Hypothalamus (tissue), 51 donors: Measurements from ENCODE around the gene ZMIZ1.
"Not testable (repeated sequence)": the region's sequence is repeated elsewhere in the genome, so short reads cannot be mapped to it uniquely, and the experiment has no call there.

Experiments used
- DNase-seq, 51 donors: peaks; one replicate each; lab custom pipeline; 2025; lab: John Stamatoyannopoulos, UW

The ZMIZ1 gene

DNA sequence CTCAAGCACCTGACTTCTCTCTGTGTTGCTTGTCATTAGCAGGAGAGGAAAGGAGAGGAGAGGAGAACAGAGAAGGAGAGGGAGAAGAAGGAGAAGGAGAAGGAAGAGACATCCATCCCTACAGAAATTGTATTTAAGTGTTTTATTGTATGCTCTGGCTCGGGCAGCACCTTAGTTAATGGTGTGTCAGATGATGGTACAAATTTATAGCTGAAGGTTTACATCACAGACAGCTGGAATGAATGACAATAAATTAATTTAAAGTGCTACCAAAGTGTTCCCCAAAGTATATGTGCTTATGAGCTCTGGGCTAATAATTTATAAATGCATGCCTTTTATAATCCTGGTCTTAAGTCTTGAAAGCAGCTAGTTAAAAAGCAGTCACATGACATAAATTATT, 38.1 kb upstream of the ZMIZ1 start:
- no peak for DNase-seq

DNA sequence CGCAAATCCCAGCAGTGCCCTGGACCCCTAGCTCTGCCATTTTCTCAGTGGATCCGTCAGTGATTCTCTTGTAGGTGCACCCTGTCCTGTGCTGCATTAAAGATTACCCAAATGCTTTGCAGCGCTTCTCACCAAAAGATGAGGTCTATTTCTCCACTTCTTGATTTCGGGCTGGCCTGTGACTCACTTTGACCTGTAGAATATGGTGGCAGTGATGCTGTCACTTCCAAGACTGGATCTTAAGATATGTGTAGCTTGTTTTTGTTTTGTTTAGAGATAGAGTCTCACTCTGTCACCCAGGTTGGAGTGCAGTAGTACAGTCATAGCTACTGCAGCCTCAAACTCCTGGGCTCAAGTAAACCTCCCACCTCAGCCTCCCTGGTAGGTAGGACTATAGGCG, 37.0 kb upstream of the ZMIZ1 start:
- no peak for DNase-seq

DNA sequence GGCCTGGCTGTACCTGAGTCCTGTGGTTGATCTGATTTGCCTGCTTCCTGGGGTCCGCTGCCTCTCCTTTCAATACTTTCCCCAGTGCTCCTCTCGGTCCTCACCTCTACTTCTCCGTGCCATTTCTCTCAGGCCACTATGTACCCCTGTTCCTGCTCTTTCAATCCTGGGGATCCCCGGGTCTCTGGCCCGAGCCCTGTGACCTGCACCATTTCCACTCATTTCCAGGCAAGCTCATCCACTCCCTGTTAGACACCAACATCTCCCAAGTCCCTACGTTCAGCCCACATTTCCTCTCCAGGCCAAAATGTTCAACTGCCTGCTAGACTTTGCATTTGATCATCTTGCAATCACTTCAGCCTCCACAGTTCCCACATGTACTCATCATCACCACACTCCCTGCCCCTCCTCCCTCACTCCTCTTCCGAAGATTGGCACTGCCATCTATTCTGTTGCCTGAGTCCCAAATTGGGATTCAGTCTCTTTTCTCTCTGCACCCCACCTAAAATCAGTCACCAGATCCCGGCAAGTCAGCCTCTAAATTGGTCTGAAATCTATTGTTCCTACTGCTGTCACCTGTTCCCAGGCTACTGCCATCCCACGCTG, 34.4 kb upstream of the ZMIZ1 start:
- DNase-seq, result no peak

DNA sequence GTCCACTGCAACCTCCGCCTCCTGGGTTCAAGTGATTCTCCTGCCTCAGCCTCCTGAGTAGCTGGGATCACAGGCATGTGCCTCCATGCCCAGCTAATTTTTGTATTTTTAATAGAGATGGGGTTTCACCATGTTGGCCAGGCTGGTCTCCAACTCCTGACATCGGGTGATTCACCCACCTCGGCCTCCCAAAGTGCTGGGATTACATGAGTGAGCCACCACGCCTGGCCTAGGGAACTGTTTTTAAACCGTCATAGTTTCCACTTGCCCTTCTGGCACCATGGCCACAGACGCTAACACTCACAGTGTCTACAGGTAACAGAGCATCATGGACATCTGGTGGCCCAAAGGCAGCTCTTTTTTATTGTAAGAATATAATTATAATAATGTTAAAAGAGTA, 32.4 kb upstream of the ZMIZ1 start:
- DNase-seq, result not testable (repeated sequence)

DNA sequence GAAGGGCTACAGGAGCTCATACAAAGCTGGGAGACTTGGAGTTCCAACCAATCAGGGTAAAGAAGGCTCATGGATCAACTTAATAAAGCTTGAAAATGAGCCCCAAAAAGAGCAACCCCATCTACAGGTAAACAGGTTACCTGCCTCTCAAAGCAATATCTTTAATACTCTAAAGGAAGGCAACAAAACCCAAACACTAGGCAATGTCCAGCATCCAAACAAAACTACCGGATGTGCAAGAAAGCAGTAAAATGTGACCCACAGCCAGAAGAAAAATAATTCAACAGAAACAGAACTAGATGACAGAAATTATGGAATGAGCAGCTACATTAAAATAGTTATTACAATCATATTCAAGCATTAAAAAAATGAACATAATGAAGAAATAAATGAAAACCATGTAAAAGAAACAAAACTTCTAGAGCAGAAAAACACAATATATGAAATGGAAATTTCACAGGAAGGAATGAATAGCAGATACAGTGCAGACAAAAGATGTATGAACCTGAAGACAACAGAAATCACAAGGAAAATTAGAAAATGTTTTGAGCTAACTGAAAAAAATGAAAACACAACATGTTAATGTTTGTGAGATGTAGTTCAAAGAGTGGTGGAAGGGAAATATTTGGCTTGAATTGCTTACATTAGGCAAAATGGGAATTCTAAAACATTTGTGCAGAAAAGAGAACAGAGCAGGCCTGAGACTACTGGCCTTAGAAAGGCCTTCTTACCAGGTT, 30.5 kb upstream of the ZMIZ1 start:
- no peak for DNase-seq

DNA sequence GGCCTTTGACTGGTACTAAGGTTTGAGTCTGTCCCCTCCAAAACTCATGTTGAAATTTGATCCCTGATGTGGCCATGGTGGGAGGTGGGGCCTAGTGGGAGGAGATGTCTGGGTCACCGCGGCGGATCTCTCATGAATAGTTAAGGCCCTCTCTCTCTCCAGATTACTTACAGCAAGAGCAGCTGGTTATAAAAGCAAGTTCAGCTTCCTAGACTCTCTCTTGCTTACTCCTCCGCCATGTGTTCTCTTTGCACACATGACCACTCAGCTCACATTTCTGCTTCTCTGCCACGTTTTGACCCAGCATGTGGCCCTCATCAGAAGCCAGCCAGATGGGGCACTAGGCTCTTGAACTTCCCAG, 29.9 kb upstream of the ZMIZ1 start:
- no peak for DNase-seq

DNA sequence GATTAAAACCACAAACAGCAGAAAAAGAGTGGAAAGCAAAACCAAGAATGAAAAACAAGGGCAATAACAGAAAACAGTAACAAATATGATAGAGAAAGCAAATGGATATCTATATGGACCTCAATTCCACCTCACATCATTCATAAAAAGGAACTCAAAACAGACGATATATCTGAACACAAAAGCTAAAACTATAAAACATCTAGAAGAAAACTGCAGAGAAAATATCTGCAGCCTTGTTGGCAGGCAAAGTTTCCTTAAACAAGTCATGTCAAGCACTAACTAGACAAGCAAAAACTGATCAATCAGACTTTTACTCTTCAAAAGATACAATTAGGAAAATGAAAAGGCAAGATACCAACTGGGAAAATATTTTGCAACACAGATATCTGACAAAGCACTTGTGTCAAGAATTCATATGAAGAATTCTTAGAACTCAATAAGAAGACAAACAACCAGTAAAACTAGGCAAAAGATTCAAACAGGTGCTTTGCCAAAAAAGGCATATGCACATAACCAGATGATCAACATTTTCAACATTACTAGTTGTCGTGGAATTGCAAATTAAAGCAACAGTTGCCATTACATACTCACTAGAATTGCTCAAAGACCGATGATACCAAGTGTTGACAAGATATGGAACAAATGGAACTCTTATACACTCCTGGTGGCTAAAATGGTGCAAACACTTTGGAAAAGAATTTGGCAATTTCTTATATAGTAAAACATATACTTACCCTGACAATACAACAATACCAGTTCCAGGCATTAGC, 25.9 kb upstream of the ZMIZ1 start:
- DNase-seq, result no peak

DNA sequence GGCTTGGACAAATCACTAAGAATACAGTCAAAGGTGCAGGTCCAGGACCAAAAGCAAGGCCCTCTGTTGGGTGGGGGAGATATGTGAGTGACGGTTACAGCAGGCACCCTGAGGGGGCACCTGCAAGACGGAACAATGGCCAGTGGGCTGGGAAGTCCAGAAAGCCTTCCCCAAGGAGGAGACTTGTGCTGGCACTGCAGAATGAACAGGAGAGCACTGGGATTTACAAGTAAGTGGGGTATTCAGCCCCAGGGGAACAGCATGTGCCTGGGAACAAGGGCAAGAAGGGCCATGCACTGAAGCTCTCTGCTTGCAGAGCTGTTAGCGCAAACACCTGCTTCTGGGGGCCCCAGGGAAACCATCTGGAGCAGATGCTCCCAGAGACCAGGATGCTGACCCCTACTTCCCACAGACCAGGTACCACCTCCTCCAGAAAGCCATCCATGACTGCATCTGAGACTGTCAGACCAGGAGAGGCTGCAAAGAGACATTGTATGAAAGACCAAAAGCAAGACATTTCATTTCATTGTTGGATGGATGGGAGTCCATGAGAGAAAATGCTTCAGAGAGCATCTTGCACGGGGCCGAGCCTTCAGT, 24.6 kb upstream of the ZMIZ1 start:
- no peak for DNase-seq

DNA sequence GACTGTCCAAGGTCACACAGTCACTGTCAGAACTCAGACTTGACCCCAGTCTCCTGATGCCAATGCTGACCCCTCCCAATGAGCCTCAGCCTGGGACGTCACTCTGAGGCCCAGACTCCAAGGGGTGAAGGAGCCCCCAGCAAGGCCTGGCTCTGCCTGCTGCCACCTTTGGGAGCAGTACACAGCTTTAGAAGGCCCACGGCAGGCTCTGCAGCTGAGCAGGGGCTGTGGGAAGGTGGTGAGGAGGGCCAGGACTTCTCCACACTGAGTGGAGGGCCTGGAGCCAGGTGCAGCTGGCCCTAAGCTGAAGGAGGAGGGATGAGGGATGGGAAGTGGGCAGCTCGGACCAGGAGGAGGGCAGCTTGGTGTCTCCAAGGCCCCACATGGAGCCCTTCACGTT, 23.9 kb upstream of the ZMIZ1 start:
- DNase-seq, result no peak

DNA sequence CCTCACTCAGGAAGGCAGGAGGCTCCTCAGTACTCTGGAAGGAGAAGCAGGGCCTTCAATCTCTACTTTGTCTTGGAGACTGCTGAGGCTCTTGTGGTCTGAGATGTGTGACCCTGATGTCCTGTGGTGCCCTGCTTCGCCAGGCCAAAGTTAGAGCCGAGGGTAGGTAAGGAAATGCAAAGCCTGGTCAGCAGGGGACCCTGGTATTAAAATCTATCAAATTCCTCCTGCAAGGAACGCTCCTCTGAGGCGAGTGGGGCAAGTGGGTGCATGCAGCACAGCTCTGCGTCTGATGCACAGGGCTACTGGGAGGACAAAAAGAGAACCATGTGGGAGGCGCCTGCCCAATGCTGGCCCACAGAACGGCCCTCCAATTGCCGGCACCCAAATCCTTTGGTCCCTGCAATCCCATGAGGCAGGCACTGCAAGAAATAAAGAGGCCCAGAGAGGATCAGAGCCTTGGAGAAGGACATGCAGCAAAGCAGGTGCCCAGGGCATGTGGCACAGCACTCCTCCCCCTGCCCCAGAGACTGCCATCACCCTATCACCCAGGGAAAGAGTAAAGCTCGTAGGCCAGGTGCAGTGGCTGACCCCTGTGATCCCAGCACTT, 23.1 kb upstream of the ZMIZ1 start:
- no peak for DNase-seq

DNA sequence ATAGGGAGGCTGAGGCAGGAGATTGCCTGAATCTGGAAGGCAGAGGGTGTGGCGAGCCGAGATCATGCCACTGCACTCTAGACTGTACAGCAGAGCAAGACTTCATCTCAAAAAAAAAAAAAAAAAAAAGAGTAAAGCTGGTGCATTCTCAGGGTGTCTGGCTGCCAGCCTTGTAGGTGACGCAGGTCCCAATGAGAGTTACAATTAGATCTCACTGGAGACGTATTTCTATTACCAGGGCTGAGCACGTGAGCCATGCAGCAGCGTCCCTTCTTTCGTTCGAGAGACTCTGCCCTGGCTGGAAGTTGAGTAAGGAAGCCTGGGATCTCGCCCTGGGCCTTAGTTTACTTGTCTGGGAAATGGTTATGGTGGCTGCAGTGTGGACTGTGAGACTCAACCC, 22.4 kb upstream of the ZMIZ1 start:
- no peak for DNase-seq

DNA sequence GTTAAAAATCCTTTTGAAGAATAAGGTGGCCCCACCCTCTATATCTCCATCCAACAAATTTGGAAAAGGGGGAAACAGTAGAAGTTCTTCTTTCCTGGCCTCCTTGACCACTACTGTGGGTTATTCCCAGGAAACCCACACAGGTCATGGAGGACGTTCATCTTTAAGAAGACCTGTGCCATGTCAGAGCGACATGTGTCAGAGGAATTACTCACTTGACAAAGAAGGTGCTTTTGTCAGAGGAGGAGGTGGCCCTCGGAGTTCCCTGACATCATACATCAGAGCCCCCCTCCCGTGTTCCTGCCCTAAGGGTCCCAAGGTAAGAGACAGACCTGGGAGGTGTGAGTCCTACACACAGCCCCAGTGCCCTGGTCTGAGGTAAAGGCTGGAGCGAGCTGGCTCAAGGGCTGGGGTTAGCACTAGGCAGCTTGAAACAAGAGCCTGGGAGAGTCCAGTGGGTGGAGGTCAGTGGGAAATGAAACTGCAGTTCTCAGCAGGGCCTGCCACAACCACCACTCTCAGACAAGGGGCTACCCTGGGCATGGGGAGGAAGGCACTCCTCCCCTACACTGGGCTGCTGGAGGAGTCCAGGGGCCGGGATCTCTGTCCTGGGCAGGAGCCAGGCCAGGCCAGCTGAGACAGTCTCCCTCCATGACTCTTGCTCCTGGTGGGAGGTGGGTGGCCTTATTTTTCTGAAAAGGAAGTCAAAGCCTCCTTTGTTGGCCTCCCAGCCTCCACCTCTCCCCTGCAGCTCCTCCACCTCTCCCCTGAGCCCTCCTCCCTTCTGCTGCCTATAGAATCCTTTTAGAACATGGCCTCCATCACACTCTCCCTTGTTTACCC, 21.8 kb upstream of the ZMIZ1 start:
- peak in 2 of 51 donors; percentile 17 to 34 for DNase-seq

DNA sequence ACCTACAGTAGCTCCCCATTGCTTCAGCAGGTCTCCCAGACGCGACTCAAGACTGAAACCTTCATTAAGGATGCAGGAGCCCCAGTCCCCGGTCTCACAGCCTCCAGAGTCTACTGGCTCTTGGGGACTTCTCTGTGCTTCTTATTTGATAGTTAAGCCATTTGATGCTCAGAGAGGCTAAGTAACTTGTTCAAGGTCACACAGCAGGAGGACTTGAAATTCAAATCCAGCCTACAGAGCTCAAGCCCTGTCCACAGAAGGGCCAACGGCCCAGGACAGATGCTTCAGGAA, 21.2 kb upstream of the ZMIZ1 start:
- no peak for DNase-seq

DNA sequence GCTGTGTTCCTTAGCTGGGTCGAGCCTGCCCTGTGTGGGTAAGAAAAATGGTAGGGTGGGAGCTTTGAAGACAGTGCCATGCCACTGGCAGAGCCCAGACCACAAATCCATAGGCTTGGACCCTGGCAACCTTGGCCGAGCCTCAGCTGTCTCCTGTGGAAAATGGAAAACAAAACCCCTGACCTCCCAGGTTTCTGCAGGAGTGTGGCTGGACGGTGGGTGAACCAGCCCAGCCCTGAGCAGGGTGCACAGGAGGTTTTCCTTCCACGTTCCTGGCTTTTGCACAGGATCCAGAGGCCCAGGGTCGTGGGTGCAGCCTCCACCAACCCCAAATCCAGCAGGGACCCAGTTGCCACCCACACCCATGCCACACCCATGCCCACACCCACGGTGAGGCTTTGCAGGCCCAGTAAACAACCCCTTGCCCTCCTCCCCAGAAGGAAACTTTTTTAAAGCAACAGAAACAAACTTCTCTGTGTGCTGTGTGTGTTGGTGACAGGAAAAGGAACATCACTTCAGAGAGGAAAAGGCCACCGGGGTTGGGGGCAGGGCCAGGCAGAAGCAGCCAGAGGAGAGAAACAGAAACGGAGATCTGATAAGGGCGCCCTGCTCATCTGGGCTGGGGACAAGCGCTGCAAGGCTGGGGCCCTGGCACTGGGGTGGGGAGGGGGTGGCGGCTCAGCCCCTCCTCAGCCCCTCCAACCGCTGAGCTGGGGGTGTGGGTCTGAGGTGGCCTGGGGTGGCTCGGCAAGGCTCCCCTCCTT, 20.7 kb upstream of the ZMIZ1 start:
- no peak for DNase-seq

DNA sequence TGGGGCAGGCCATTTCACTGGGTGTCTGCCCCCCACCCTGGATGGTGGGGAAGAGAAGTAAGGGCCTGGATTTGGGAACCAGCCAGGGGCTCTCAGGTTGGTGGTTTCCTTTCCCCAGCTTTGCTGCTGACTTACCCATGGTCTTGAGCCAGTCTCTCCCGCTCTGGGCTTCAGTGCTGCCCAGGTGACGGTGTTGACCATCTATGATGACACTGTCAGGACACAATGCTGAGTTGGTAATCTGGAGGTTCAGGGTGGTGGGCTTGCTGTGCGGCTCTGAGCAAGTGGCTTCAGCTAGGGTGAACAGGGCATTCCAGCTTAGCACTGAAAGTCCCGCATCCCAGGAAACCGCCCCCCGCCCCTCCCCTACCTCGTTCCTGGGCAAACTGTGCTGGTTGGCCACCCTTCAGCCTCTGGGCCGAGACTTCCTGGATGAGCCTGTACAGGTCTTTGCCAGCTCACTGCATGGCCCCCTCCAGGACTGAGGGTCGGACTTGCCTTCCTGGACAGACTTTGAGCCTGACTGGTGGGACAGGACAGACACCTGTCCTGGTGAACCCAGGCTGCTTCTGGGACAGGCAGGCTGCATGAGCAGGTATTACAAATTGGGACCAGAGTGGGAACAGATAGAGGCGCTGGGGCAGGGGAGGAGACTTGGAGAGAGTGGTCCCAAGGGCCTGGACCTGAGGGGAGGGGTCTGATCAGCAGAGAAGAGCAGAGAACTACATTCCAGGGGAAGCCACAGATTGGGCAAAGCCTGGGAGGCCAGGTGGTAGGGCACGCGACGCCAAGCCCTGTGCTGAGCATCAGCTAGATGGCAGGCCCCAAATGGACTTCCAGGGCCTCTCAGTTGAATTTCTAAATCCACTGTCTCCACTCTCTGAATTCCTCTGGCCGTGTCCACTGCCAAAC, 19.9 kb upstream of the ZMIZ1 start:
- DNase-seq, result no peak

DNA sequence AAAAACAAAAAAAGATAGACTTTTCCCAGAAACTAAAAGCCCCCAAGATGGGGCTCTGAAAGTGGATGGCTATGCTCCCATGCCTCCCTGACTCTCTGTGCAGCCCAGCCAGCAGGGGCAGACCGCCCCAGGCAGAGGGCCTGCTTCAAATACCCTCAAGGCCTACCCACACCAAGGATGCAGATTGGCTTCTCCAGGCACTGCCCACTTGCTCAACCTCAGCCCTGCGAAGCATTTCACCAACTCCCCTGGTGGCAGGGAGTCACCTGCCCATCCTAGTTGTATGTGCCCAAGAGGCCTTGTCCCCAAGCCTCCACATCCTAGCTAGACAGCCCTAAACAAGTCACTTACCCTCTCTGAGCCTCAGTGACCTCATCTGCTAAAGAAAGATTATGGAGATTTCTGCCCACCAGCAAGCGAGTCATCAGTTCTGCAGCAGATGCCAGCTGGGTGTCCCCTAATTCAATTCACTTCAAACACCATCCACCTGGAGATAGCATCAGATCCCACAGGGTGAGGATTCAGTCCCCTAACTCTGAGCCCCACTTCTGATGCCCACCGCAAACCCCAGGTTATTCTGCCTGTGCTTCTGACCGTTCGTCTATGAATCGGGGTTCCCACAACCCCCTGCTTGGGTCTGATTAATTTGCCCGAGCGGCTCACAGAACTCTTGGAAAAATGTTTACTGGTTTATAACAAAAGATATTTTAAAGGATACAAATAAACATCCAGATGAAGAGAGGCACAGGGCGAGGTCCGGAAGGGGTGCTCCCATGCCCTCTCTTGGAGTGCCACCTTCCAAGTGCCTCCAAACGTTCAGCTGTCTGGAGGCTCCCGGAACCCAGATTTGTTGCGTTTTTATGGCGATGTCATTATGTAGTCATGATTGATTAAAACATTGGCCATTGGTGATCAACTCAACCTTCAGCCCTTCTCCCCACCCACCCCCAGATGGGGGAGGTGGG, 18.6 kb upstream of the ZMIZ1 start:
- DNase-seq, result no peak

DNA sequence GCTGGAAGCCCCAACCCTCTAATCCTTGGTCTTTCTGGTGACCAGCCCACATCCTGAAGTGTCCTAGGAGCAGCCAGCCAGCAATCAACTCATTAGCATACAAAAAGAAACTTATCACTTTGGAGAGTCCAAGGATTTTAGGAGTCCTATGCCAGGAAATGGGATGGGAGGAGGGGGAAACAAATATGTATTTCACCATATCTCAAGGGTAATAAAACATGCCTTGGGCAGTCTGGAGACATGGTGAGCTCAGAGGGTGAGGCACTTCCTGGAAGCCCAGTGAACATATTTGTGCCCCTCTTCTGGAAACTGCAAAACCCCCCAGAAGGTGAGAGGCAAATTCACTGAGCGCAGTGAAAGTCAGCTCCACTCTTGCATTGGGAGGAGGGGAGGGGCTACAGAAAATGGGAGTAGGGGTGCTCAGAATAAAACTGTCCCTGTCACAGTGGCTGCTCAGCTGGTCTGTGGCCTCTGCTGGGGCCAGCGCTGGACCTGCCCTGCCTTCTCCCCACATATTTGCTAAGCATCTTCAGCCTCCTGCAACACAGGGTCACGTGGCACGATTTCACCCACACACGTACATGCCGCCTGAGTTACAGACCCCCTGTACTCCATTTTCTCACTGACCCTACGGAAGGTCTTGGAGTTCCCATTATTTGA, 17.7 kb upstream of the ZMIZ1 start:
- DNase-seq, result no peak
